Activated gamma-delta T cell (primary cell): Measurements from ENCODE around the gene RAE1.
A peak's percentile ranks its signal among the peaks of the same experiment; 100 is the strongest.

Experiments used
- DNase-seq: peaks from one replicate; lab custom pipeline; 2025; lab: John Stamatoyannopoulos, UW

The RAE1 gene

GRCh38 chr20:57400231-57400701 is 49.2 kb downstream of the RAE1 start:
- DNase-seq: no peak

DNA sequence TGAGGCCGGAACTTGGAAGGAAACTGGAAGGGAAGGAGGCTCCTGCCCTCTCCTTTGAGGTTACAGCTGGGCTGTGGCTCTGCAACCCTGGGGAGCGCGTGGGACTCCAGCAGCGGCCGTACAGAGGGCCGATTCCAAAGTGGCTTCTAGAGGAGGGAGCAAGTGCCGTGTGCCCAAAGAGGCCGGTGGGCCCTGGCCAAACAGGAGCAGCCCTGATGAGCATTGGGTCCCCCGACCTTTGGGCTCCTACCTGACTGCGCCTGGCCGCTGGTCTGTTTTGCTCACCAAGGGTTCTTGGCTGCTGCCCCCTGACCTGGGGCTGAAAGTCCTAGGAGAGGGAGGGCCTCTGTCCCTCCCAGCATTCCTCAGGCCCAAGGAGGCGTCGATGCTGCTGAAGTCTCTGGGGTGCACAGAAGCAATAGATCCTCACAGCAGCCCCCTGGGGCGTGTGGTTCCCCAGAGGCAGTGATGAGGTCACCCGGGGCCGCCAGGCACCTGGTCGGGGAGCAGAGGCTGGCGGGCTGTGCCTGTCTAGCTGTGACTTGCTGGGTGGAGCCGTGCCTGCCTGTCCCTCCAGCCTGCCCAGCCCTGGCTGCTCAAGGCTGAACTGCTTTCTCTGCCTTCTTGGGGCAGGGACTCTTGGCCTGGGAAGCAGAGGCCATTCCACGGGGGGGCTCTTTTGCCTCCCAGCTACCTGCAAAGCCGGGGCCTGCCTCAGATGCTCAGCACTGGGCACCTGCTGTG is 49.9 kb downstream of the RAE1 start:
- DNase-seq: peak; percentile 42

- no peak for DNase-seq
Measured at GRCh38 chr20:57401565-57401918, 50.5 kb downstream of the RAE1 start.

- DNase-seq: no peak
Measured at GRCh38 chr20:57402206-57403125, 51.4 kb downstream of the RAE1 start.

DNA sequence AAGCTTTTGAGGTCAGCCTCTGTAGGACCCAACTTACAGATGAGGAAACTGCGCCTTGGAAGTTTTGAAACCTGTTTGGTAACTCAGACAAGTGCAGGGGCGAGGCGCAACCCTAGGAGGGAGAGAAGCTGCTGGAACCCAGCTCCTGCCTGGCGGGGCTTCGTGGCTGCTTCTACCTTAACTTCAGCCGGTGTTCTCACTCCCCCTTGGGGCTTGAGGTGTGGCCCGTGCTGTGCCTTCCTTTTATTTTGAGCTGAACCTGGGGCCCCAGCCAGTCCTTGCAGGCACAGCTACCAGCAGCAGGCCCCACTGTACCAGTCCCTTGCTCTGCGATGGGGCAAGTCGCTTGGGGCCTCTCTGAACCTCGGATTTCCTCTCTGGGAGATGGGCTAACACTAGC is 52.2 kb downstream of the RAE1 start:
- no peak for DNase-seq

GRCh38 chr20:57404006-57404405 is 53.0 kb downstream of the RAE1 start:
- no peak for DNase-seq

DNA sequence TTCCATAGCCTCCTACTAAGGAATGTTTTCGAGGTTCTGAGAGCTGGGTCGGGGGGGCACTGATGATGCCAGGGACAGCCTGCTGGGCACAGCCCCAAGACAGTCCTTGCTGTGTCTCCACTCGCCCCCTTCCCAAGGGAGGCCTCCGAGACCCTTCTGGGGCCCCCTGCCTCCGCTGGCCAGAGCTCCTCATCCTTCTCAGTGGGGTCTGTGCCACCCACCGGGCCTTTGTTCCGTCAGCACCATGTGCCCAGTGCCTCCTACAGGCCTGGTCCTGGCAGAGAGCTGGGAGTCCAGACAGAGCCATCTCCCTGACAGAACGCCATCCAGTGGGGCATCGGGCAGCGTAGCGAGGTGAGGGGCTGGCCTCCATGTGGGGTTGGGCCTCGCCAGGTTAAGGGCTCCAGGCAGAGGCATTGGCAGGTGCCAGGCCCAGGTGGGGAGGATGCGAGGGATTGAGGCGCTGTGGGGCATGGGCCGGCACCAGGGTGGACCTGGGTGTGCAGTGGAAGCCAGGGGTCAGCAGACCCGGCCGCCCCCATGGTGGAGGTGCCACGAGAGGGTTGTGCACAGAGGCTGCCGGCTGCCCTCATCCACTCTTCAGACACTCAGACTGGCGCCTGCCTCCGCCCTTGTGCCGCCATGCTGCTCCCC is 53.5 kb downstream of the RAE1 start:
- DNase-seq: no peak

GRCh38 chr20:57405236-57406016 is 54.4 kb downstream of the RAE1 start:
- no peak for DNase-seq

DNA sequence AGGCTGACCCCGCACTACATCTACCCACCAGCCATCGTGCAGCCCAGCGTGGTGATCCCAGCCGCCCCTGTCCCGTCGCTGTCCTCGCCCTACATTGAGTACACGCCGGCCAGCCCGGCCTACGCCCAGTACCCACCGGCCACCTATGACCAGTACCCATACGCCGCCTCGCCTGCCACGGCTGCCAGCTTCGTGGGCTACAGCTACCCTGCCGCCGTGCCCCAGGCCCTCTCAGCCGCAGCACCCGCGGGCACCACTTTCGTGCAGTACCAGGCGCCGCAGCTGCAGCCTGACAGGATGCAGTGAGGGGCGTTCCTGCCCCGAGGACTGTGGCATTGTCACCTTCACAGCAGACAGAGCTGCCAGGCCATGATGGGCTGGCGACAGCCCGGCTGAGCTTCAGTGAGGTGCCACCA is 56.5 kb downstream of the RAE1 start:
- no peak for DNase-seq

DNA sequence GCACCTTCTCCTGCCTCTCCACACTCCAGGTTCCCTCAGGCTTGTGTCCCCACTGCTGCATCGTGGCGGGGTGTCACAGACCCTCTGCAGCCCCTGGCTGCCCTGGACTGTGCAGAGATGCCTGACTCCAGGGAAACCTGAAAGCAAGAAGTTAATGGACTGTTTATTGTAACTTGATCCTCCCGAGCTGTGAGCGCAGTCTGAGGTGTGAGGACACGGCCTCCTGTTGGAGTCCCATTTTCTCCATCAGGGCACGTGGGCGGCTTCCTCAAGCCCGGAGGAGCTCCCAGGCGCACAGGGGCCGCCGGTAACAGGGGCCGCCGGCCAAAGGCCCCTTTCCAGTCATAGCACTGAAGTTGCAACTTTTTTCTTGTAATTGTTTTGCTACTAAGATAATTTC is 57.1 kb downstream of the RAE1 start:
- no peak for DNase-seq

DNA sequence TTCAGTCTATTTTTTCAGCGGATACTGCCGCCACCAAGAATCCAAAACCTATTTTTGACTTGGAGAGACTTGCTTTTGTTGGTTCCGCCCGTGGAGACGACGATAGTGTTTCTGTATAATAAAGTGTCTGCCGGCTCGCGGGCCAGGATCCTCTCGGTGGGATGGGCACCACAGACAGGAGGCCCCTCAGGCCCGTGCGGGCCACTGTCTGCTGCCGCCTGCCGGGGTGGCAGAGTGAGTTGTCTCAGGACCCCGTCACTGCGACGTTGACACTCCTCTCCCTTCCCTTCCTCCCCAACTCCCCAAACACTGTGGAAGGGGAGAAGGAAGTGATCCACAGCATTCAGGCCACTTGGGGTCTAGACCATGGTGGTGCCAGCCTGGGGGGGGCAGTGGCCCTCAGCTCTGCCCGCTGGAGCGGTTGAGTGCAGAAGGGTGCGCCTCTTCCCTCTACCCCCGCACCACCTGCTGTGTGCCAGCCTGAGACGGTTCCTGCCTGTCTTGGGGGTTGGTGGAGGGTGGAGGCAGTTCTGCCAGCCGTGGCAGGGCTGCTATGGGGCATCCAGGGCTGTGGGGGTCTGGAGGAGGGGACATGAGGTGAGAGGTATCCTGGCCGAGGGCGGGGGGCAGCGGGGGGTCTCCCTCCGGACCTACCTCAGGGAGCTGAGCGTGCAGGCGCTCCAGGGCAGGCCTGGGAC is 57.6 kb downstream of the RAE1 start:
- DNase-seq: no peak

DNA sequence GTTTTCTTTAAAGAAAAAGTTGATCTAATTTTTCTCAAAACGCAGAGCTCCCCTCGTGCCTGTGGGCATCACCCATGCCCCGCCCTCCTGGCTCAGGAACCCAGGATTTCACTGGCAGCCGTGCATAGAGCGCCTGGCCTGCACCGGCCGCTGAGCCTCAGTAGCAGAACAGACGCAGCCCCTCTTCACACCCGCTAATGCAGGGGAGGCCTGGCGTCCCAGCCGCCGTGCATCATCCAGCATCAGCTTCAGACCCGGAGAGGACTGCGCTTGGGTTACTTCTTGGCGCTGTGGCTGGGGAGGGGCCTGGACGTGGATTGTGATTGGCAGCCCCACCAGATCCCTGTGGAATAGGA is 58.2 kb downstream of the RAE1 start:
- no peak for DNase-seq

DNA sequence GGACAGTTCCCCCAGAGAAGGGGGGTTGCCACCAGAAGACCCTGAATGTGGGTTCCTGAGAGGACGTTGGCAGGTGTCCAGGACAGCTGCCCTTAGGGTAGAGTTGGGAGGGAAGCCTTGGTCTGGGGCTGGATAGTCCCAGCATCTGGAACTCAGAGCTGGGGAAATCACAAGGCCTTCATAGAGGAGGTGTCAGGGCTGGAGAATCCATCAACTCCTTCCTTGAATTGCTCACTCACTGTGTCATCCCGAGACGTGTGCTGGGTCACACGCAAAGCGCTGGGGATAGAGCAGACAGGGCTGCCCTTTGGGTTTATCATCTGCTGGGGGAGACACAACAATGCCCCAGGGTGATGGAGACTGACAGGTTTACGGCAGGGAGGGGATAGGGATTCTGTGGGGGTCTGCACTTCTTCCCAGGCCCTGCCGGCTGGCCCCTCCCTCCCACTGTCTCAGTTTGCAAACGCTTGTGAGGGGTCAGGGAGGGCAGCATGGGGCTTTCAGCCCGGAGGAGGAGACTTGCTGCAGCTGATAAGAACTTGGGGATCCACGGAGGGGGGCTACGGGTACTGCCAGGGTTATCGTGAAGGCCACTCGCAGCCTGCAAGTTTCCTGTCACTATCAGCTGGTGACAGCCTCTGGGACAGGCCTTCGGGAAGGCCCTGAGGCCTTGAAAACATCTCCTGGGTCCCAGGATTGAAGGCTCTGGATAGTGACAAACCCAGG is 58.8 kb downstream of the RAE1 start:
- no peak for DNase-seq

GRCh38 chr20:57410398-57410920 is 59.4 kb downstream of the RAE1 start:
- no peak for DNase-seq

GRCh38 chr20:57410924-57411323 is 59.9 kb downstream of the RAE1 start:
- DNase-seq: no peak

GRCh38 chr20:57411406-57412283 is 60.6 kb downstream of the RAE1 start:
- DNase-seq: no peak

- DNase-seq: no peak
Measured at GRCh38 chr20:57412347-57413029, 61.4 kb downstream of the RAE1 start.

- no peak for DNase-seq
Measured at GRCh38 chr20:57413986-57414385, 62.9 kb downstream of the RAE1 start.
